Astrocyte (in vitro differentiated cells and primary cell): ENCODE measurements around the gene TNFRSF25. TPM values are rescaled to one million over a fixed set of nuclear protein-coding genes. Genes with fewer than 3 reads are reported as not detected.

ENCODE experiments used
- DNase-seq: peaks from one replicate; pipeline ENCODE4 v3.0.0-alpha.2; 2010; ENCODE audit warnings: low read depth
- FAIRE-seq: peaks from 2 replicates; lab custom pipeline; 2011; peaks lifted over from hg19 to GRCh38; lab: Jason Lieb, UNC
- H2AFZ ChIP-seq: 2 replicates; pipeline ENCODE4 v1.6.0; 2012; ENCODE audit warnings: low read depth, low read length, inconsistent platforms
- H3K27ac ChIP-seq: 2 replicates; pipeline ENCODE4 v1.5.1; 2011; ENCODE audit warnings: low read depth, low read length, inconsistent platforms
- H3K27me3 ChIP-seq: 2 replicates; pipeline ENCODE4 v1.6.0; 2011; ENCODE audit warnings: low read length, inconsistent platforms; ENCODE audit not compliant: insufficient read depth
- H3K36me3 ChIP-seq: 2 replicates; pipeline ENCODE4 v1.5.1; 2011; ENCODE audit warnings: low read length, inconsistent platforms; ENCODE audit not compliant: insufficient read depth
- H3K4me1 ChIP-seq: 2 replicates; pipeline ENCODE4 v1.5.1; 2011; ENCODE audit warnings: low read length, inconsistent platforms; ENCODE audit not compliant: insufficient read depth
- H3K4me2 ChIP-seq: 2 replicates; pipeline ENCODE4 v1.6.0; 2012; ENCODE audit warnings: low read length, inconsistent platforms
- H3K4me3 ChIP-seq: 2 replicates; pipeline ENCODE4 v1.5.1; 2011; ENCODE audit warnings: low read depth, mild to moderate bottlenecking, low read length, inconsistent platforms; ENCODE audit not compliant: insufficient read depth
- H3K79me2 ChIP-seq: 2 replicates; pipeline ENCODE4 v1.6.0; 2012; ENCODE audit warnings: mild to moderate bottlenecking, low read length, inconsistent platforms; ENCODE audit not compliant: insufficient read depth
- H3K9ac ChIP-seq: 2 replicates; pipeline ENCODE4 v1.6.0; 2012; ENCODE audit warnings: mild to moderate bottlenecking, low read length, inconsistent platforms
- H3K9me3 ChIP-seq: 2 replicates; pipeline ENCODE4 v1.5.1; 2012; ENCODE audit warnings: low read depth, mild to moderate bottlenecking, low read length, inconsistent platforms; ENCODE audit not compliant: insufficient read depth
- H4K20me1 ChIP-seq: 2 replicates; pipeline ENCODE4 v1.6.0; 2012; ENCODE audit warnings: low read length, inconsistent platforms; ENCODE audit not compliant: insufficient read depth
- H3K27ac Mint-ChIP-seq: one replicate; pipeline ENCODE4 v1.8.0; 2021; ENCODE audit warnings: mild to moderate bottlenecking, mixed read lengths; ENCODE audit not compliant: unreplicated experiment
- H3K27me3 Mint-ChIP-seq: one replicate; pipeline ENCODE4 v1.8.0; 2021; ENCODE audit warnings: low read depth, mixed read lengths; ENCODE audit not compliant: unreplicated experiment
- H3K36me3 Mint-ChIP-seq: one replicate; pipeline ENCODE4 v1.8.0; 2021; ENCODE audit warnings: low read depth, mixed read lengths; ENCODE audit not compliant: unreplicated experiment
- H3K4me1 Mint-ChIP-seq: one replicate; pipeline ENCODE4 v1.8.0; 2021; ENCODE audit warnings: low read depth, mixed read lengths; ENCODE audit not compliant: unreplicated experiment
- H3K4me3 Mint-ChIP-seq: one replicate; pipeline ENCODE4 v1.8.0; 2021; ENCODE audit warnings: mild to moderate bottlenecking, moderate library complexity, mixed read lengths; ENCODE audit not compliant: unreplicated experiment
- H3K9me3 Mint-ChIP-seq: one replicate; pipeline ENCODE4 v1.8.0; 2021; ENCODE audit warnings: mild to moderate bottlenecking, mixed read lengths; ENCODE audit not compliant: unreplicated experiment
- CTCF ChIP-seq: IDR thresholded peaks from 2 replicates; pipeline ENCODE4 v1.5.1; 2011; ENCODE audit warnings: low read depth, mild to moderate bottlenecking, inconsistent platforms, low read length, moderate library complexity; ENCODE audit not compliant: insufficient read depth
- EZH2 ChIP-seq: IDR thresholded peaks from 2 replicates; pipeline ENCODE4 v1.6.1; 2012; ENCODE audit warnings: mild to moderate bottlenecking, low read length, inconsistent platforms; ENCODE audit not compliant: insufficient read depth
- total RNA-seq: library from RNA; stranded (reverse); gene quantifications from 2 replicates; pipeline ENCODE4 v1.2.1, GENCODE V29; 2021

TNFRSF25 gene
- total RNA-seq, 1 donor from 2014 or later: 18.8 TPM

- Histone ChIP-seq H3K27ac (no peak overlapping the region), H3K4me2 (no peak overlapping the region), H3K79me2 (no peaks in the 10 kb centered on the region), H3K9ac (no peak overlapping the region), H3K27me3 (no peaks in the 10 kb centered on the region), H3K4me1 (peaks cover 7% of the 10 kb centered on the region), H3K4me3 (no peak overlapping the region), H4K20me1 (no peaks in the 10 kb centered on the region), H3K36me3 (no peaks in the 10 kb centered on the region), H2AFZ (no peak overlapping the region), H3K9me3 (no peaks in the 10 kb centered on the region)
- DNase-seq: no peak
- no peak for FAIRE-seq
- H3K27me3 Mint-ChIP-seq: peaks cover 5% of the 10 kb centered on the region
- H3K27ac Mint-ChIP-seq: no peak overlapping the region
- no peak overlapping the region for H3K4me3 Mint-ChIP-seq
- no peak for TF ChIP-seq EZH2
- no peak for TF ChIP-seq CTCF
- H3K9me3 Mint-ChIP-seq: no peaks in the 10 kb centered on the region
- H3K36me3 Mint-ChIP-seq: no peaks in the 10 kb centered on the region
- peaks cover 4% of the 10 kb centered on the region for H3K4me1 Mint-ChIP-seq
Measured at GRCh38 chr1:6511561-6512244, 45.7 kb upstream of the TNFRSF25 start.

- Mint-ChIP-seq H3K27me3 (peaks cover 6% of the 10 kb centered on the region), H3K36me3 (no peaks in the 10 kb centered on the region), H3K4me3 (no peak overlapping the region), H3K27ac (no peak overlapping the region), H3K4me1 (peaks cover 3% of the 10 kb centered on the region), H3K9me3 (no peaks in the 10 kb centered on the region)
- FAIRE-seq: no peak
- Histone ChIP-seq H3K79me2 (no peaks in the 10 kb centered on the region), H3K36me3 (no peaks in the 10 kb centered on the region), H4K20me1 (no peaks in the 10 kb centered on the region), H3K27me3 (no peaks in the 10 kb centered on the region), H3K9ac (no peak overlapping the region), H2AFZ (no peak overlapping the region), H3K4me1 (peaks cover 5% of the 10 kb centered on the region), H3K27ac (no peak overlapping the region), H3K9me3 (no peaks in the 10 kb centered on the region), H3K4me3 (no peak overlapping the region), H3K4me2 (no peak overlapping the region)
- TF ChIP-seq EZH2 (no peak), CTCF (no peak)
- no peak for DNase-seq
Measured at GRCh38 chr1:6511056-6511455, 45.1 kb upstream of the TNFRSF25 start.

GRCh38 chr1:6510493-6510892 lies 44.5 kb upstream of the TNFRSF25 start:
- Histone ChIP-seq H3K79me2 (no peaks in the 10 kb centered on the region), H3K9ac (no peak overlapping the region), H3K9me3 (no peaks in the 10 kb centered on the region), H3K27ac (no peak overlapping the region), H2AFZ (no peak overlapping the region), H3K4me1 (no peaks in the 10 kb centered on the region), H3K4me3 (no peak overlapping the region), H4K20me1 (no peaks in the 10 kb centered on the region), H3K4me2 (no peak overlapping the region), H3K27me3 (no peaks in the 10 kb centered on the region), H3K36me3 (no peaks in the 10 kb centered on the region)
- Mint-ChIP-seq H3K27me3 (peaks cover 6% of the 10 kb centered on the region), H3K4me1 (no peaks in the 10 kb centered on the region), H3K36me3 (no peaks in the 10 kb centered on the region), H3K4me3 (no peak overlapping the region), H3K9me3 (no peaks in the 10 kb centered on the region), H3K27ac (no peak overlapping the region)
- TF ChIP-seq EZH2: no peak
- no peak for TF ChIP-seq CTCF
- FAIRE-seq (no peak), DNase-seq (no peak)
